GM18517 (cell line): ENCODE results near the gene PLXNA3.
A peak's percentile ranks its signal among the peaks of the same experiment; 100 is the strongest.

Experiments used
- ATAC-seq: cut with Tn5 transposase; IDR thresholded peaks from one replicate; pipeline ENCODE4 v1.9.1; 2021; ENCODE audit warnings: mild to moderate bottlenecking, moderate library complexity; ENCODE audit not compliant: unreplicated experiment

PLXNA3 gene

GRCh38 chrX:154525606-154526490, 67.8 kb downstream of the PLXNA3 start:
- ATAC-seq, result no peak

GRCh38 chrX:154526901-154527675, 69.0 kb downstream of the PLXNA3 start:
- peak; percentile 60 for ATAC-seq
